Activated CD4-positive, alpha-beta T cell treated with anti-CD3 and anti-CD28 coated beads, Interleukin-2, amount 50 U/mL, for 16 hours (primary cell): ENCODE results near the gene ACTG1.

Source experiments
- DNase-seq: peaks from one replicate; pipeline ENCODE4 v3.0.0-alpha.2; 2020

ACTG1 gene

DNA sequence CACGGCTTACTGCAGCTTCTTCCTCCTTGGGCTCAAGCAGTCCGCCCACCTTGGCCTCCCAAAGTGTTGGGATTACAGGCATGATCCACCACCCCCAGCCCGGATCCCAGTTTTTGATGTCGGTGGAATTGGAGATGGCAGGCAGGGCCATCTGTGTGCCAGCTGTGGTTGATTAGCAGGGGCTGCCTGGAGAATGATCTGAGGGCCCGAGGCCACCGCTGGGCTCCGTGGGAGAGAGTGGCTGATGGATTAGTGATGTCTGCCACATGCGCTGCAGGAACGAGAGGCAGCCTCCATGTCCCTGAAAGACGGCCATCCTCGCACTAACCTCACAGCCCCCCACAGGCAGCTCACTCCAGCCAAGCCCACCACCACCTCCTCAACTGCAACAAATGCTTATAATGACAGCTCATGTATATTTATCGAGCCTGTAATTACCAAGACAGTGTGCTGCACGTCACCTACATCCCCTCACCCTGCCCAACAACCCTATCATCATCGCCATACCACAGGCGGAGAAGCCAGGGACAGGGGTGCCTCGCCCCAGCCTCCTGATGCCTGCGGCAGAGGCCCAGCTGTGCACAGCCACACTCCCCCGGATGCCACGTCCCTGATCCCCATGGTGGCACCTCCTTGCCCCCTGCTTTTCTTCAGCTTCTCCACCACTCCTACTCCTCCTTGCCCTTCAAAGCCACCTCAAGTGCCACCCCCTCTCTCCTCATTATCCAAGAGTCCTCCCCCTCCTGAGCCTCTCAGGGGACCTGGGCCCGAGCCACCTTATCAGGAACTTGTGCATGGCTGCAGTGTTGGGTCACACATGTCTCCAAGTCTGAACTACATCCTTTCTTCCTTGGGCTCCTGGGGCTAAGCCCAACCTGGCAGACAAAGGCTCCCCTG is 33.2 kb downstream of the ACTG1 start:
- no peak for DNase-seq

DNA sequence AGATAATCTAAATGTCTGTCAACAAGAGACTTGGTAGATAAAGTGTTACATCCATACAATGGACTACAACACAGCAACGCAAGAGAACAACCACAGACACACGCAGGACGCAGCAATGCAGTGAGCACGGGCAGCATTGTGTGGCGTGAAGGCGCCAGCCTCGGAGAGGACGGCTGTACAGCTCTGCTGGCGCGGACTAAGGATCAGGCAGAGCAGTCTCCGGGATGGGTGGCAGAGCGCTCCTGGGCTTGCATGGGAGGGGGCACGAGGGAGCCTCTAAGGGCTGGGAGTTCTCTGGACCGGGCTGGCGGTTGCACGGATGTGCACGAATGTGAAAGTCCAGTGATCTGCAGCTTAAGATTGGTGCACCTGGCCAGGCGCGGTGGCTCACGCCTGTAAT is 34.5 kb downstream of the ACTG1 start:
- no peak for DNase-seq

DNA sequence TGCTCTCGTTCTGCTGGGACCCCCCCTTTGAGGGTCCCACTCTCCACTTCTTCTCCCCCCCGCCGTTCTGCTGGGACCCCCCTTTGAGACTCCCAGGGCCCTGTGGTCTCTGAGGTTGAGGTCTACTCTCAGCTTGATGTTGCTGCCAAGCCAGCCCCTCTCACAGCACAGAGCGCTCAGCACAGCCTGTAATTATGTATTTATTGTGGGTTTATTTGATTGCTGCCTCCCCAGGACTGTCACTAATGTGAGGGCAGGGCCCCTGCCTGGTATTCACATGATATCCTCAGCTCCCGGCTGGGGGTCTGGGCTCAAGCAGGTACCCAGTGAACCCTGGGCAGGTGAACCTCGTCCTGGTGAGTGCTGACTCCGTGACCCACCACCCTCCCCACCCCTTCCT is 35.4 kb downstream of the ACTG1 start:
- DNase-seq = no peak

DNA sequence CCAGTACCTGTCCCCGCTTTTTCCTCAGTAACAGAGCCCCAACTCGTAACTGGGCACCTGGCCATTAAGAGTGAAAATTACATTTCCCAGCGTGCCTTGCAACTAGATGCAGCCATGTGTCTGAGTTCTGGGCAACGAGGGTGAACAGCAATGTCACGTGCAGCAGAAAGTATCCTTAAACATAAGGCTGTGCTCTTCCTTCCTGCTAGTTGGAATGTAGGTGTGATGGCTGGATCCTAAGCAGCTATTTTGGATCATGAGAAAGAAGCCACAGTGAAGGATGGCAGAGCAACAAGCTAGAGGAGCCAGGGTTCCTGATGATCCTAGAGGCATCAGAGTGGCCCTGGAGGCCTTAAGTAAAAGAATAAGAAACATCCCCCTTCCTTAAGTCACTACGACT is 36.0 kb downstream of the ACTG1 start:
- DNase-seq = no peak

DNA sequence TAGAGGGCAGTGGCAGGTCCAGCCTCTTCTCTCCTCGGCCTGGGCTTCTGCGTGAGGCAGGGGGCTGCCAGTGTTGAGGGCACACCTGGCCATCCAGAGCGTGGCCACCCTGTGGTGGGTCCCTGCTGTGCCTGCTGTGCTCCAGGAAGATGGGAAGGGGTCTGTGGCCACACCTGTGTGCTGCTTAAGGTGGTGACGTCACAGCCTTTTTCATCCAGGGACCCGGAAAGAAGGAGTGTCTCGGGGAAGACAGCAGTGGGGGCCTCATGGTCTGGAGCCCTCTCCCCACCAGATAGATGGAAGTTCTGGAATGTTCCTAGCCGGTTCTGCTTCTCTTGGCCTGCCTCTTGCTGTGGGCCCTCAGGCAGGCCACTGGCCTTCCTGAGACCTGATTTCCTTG is 36.5 kb downstream of the ACTG1 start:
- no peak for DNase-seq

DNA sequence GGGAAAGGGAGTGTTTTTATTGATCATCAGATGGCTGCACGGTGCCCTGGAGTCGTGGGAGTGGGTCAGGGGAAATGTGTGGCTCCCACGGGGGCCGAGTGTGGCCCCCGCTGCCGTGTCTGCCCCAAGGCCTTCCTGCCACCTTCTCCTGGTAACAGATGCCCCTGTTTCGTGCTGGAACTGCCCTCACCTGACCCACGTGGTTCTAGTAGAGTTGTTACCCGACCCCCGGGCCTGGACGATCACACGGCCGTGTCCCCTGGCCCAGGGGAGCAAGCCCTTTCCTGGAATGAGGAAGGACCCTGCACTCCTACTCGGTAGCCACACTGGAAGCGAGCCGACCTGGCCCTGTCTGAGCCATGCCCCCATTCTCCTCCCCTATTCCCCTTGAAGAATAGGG is 37.6 kb downstream of the ACTG1 start:
- DNase-seq = no peak

DNA sequence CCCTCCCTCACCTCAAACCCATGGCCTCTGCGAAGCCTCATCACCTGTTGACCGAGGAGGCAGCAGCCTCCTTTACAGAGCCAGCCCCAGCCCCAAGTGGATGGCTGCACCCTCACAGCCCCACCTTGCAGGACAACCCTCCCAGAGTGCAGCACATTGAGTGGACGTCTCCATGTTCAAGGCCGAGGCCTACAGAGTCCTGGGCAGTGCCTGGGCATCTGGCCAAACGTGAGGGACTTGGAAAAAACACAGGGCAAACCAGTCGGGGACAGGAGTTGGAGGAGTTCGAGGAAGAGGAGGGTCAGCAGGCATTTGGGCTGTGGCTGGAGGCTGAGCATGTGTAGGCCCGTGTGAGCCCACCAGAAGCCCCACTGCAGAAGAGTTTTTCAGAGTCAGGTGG is 39.6 kb downstream of the ACTG1 start:
- no peak for DNase-seq

DNA sequence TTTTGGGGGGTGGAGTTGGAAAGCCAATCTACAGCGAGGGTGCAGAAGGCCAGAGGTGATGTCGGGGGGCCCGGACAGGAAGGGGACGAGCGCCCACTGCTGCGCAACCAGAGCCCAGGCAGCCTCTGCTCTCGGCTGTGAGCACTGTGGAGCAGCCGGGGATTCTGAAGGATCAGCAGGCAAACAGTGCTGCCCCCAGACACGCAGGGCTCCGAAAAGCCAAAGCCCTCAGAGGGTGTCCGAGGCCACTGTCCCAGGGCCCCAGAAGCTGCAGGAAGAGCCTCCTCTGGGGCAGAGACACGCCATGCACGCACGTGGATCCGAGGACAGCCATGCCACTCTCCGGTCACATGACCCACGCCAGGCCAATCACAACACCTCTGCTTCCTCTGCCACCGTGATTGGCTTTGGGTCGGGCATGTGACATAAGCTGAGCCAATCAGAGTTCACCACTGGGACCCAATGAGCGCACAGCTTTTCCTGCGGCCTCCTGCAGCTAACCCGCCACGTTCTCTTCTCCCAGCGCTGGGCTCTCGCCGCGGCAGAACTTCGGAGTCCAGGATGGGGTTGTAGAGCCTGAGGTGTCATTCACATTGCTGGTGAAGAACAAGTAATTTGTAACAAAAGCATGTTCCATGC is 40.7 kb downstream of the ACTG1 start:
- DNase-seq = peak; percentile 12

DNA sequence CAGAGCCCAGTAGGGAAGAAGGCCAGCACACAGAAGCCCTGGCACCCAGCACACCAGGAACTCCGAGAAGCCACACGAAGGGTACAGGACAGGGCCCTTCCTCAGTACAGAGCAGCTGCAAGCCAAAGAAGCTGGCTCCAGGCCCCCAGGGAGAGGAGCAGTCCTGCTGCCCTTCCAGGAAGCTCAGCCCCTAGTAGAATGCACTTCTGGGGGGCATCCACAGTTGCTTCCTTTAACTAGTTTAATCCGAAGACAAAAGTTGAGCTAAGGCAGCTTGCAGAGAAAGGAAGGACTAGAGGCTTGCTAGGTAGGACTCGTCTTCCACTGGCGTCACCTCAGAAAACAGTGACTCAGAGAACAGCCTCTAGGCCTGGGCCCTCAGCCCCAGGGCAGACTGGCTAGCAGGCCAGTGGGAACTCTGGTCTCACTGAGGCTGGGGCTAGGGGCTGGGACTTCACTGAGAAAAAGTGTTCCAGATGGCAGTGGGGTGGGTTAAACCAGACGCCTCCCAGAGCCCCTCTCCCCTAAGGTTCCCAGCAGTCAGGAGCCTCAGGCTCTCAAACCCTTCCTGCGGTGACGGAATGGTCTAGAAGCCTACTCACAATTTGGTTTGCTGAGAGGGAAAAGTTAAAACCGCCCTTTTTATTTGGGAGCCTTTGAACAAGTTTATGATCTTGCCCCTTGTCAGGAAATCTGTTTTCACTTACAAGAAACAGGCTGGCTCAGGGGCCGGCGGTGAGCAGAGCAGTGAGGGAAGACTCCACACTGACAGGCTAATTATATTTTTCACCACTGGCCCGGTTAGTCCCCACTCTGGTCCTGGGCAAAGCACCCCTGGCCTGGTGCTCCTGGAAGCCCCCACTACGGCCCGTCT is 41.4 kb downstream of the ACTG1 start:
- DNase-seq = no peak

DNA sequence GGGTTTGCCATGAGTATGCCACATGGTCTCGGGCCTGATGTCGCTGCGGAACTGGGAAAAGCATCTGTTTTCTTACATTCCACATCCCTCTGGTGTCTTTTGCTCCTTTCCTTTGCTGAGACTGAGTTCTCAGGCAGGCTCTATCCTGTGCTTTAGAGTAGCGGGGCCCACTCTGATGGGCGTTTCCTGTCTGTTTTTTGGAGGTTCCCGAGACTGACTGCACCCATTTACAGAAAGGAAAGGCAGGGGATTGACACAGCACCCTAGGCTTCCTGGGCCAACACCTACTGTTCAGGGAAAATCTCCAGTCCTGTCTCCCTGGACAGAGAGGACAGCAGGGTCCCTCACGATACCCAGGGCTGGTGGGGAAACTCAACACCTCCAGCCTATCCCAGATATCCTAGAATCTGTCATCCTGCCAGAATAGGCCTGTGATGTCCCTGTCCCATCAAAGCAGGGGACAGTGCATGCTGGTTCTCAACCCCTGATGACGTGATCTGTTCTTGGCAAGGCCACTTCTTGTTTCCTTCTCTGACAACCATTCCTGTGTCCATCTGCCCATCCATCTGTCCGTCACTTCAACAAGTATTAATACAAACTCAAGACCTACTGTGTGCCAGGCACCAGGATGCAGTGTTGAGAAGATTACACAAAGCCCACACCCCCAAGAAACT is 42.2 kb downstream of the ACTG1 start:
- no peak for DNase-seq

DNA sequence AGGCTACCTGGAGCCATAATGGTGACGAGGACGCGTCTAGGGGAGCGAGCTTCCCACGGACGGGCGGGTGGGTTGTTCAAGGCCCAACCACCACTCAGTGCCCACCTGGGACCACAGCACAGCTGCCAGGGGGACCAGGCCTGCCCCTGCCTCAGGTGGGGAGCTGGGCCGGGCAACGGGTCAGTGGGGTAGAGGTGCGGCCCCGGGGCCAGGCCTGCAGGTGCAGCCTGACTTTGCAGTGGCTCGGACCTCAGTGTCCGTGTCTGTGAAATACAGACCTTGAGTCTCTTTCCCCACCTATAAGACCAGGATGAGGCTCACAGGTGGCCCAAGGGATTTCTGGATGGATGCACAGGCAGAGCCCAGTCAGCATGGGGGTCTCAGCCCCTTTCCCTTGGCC is 43.3 kb downstream of the ACTG1 start:
- DNase-seq = no peak

DNA sequence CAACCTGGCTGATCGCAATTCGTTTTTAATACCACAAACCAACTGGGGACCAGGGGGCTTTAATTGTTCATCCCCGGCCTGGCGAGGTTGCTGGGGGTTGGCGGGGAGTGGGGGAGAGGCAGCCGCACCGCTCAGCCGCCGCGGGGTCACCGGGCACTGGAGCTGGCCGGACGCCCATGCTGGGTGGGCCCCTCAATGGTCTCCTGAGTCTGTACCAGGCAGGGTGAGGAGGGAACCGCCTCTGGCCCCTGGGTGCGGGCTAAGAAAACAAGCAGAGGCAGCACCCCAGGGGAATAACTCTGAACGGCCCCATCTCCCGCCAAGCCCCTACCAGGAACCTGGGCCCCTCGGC is 43.9 kb downstream of the ACTG1 start:
- no peak for DNase-seq

DNA sequence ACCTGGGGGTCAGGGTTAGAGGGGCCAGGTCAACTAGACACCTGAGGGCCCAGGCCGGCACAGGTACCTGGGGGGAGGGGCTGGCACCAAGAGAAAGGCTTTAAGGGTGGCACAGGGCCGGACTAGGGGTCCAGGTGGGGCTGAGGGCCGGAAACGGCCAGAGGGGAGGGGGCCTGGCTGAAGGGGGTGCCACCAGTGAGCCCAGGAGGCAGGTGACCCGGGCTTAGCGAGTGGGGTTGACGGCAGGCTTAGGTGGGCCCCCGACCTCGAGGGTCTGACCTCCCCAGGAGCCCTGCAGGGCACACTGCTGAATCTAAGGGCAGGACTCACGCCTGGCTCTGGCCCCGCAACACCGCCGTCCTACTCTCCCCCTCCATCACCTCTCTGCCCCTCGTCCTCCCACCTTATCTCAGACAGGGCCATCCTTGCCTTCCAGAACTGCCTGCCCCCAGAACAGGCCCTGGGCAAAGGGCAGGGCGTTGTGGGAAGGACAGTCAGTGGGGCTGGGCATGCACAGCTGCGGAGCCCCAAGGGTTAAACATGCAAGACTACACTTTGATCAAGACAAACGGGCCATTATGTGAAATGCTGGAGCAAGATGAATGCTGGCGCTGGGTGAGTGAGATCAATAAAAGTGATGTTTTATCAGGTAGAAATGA is 44.4 kb downstream of the ACTG1 start:
- DNase-seq = no peak

DNA sequence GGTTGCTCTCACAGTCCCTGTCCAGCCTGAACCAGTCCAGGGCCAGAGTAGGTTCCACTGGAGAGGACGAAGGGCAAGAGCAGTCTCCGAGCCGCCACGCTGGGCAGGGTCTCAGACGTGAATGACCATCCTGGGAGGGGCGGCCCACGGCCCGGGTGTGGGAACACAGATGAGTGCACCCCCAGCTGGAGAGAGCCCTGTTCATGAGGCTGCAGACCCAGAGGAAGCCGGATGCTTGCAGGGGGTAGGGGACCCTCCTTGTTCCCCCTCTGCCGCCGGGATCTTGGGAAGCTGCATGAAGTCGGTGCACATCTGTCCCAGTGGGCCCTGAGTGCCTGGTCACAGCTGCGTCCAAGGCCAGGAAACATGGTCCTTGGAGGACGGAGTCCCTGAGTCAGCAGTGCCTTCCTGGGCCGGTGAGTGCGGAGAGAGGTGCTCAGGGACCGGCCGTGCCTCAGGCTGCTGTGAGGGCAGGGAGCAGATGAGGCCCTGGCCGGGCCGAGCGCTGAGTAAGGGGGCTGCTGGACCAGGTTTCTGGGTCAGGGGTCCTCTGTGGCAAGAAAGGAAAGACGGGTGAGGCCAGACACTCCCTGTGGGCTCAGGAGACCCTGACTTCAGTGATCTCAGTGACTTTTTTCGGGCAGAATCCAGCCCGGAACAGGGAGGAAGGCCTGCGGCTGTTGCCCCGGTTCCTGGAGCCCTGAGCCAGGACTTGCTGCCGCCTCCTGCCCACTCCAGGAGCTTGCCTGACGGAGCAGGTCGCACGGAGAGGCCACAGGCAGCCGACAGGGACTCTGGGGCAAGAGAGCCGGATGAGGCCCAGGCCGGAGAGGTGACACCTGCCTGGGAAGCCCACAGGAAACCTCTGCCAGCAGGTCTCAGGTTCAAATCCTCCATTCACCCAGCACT is 45.8 kb downstream of the ACTG1 start:
- no peak for DNase-seq

DNA sequence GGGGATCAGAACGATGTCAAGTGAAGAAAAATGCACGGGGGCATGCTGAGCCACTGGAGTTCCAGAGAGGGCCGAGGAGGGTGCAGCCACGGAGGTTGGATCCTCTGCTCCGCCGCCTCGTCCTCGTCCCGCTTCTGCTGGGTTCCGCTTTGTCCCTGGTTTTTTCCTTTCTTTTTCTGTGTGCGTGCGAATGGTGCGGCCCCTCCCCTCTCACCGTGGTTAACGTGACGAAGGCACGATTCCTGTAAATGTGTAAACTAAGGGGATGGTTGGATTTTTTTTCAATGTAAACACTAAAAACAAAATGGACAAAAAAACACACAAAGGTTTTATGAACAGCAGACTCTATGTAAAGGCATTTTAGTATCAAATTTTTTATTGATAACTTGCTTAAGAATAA is 46.7 kb downstream of the ACTG1 start:
- DNase-seq = no peak

DNA sequence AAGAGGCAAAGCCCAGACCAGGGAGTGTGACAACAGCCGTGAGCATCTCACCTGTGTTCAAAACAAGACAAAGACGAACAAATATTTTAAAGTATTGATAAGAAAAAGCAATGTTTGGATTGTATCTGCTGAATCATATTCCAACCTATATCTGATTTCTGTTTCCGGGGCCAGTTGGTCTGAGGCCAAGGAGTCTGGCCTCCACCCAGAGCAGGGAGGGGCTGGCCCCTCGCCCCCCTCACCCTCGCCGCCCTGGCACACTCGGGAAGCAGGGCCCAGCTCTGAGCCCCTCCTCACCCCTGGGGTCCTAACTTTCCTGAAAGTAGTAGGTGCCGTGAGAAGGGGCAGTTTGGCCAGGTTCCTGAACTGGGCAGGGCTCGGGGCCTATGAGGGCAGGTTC is 48.0 kb downstream of the ACTG1 start:
- no peak for DNase-seq

DNA sequence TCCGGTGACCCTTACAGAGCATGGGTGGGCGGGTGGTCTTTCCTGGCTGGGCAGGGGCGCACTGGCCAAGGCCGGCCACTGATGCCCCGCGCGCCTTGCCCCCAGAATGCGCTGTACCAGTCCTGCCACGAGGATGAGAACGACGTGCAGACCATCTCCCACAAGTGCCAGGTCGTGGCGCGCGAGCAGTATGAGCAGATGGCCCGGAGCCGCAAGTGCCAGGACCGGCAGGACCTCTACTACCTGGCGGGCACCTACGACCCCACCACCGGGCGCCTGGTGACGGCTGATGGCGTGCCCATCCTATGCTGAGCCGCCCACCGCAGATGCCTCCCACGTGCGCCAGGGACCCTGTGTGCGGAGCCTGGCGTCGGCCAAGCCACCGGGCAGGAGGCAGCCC is 49.1 kb downstream of the ACTG1 start:
- no peak for DNase-seq

DNA sequence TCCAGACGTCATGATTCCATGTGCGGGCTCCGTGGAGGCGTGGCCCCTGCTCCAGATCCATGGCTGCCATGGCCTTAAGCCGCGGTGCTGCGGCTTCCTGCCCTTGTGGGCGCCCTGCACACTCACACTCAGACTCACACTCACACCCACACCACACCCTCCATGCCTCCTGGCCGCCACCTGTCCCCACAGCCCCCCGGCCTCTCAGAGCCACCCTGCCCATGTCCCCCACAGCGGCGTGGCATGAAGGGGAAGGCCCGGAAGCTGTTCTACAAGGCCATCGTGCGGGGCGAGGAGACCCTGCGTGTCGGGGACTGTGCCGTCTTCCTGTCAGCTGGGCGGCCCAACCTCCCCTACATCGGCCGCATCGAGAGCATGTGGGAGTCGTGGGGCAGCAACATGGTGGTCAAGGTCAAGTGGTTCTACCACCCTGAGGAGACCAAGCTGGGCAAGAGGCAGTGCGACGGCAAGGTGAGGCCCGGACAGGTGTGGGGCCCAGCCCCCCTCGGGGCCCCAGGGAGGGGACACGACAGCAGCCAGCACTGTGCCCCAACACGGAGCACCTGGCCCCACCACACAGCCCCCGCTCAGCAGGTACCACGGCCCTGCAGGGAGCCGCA is 50.0 kb downstream of the ACTG1 start:
- DNase-seq = no peak

DNA sequence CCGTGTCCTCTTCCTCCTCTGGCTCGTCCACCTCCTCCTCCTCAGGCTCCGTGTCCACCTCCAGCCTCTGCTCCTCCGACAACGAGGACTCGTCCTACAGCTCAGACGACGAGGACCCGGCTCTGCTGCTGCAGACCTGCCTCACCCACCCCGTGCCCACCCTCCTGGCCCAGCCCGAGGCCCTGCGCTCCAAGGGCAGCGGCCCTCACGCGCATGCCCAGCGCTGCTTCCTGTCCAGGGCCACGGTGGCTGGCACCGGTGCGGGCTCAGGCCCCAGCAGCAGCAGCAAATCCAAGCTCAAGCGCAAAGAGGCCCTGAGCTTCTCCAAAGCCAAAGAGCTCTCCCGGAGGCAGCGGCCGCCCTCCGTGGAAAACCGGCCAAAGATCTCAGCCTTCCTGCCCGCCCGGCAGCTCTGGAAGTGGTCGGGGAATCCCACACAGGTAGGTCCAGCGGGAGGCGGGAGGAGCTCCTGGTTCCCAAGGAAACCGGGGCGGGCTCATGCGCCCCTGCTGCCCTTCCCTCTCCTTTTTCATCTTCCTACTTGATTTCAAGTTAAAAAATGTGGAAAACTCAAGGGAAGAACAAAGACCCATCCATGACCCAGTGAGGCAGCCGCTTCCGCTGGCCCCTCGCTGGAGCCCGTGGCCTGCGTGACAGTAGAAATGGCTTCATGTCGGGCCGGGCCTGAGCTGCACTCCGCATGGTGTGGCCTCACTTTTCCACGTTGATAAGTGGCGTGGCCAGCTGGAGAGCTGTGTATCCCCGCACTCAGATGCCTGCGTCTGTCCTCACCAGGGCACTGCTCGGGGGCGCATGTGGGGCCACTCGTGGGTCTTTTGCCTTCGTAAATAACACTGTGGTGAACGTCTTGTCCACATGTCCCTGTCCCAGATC is 50.7 kb downstream of the ACTG1 start:
- DNase-seq = no peak
